ENCODE data around the gene SLC19A1. TPM values are rescaled to one million over a fixed set of nuclear protein-coding genes. Genes with fewer than 3 reads are reported as not detected.
A peak's percentile ranks its signal among the peaks of the same experiment; 100 is the strongest.

Gene SLC19A1
- polyA plus RNA-seq, 3 donors: 25.0 to 53.0 (median 39.9) TPM

DNA sequence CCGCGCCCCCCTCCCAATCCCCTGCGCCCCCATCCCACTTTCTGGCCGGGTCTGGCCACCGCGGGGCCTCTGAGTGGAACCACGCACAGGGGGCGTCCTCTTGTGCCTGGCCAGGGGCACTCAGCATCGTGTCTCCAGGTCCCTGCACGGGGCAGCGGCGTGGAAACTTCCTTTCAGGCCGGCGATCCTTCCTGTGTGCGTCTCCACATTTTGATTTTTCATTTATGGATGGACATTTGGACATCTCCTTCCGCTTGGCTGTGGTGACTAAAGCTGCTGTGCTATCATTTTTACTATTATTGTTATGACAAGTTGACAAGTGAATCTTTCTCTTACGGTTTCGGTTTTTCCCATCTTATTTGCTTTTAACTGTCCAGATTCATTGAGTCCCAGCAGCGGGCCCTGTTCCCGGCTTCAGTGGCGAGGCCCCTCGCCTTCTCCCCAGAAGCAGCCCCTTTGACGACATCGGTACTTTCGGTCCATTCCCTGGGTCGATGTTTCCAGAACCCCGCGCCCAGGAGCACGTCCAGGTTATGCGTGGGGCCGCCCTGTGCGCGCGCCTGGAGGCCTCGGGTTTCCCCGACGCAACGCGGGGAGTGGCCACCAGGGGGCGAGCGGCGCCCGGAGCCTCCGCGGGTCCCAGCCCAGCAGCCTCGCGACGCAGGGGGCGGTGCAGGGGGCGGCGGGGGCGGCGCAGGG is 12.4 kb upstream of the SLC19A1 start:
- TF ChIP-seq, protein P1, sequence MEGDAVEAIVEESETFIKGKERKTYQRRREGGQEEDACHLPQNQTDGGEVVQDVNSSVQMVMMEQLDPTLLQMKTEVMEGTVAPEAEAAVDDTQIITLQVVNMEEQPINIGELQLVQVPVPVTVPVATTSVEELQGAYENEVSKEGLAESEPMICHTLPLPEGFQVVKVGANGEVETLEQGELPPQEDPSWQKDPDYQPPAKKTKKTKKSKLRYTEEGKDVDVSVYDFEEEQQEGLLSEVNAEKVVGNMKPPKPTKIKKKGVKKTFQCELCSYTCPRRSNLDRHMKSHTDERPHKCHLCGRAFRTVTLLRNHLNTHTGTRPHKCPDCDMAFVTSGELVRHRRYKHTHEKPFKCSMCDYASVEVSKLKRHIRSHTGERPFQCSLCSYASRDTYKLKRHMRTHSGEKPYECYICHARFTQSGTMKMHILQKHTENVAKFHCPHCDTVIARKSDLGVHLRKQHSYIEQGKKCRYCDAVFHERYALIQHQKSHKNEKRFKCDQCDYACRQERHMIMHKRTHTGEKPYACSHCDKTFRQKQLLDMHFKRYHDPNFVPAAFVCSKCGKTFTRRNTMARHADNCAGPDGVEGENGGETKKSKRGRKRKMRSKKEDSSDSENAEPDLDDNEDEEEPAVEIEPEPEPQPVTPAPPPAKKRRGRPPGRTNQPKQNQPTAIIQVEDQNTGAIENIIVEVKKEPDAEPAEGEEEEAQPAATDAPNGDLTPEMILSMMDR (IDR thresholded peaks at IDR 0.05): peak; percentile 78
- Histone ChIP-seq H3K27me3 (ENCODE audit: control insufficient read depth in 2 of 2, insufficient read depth in 2 of 2, low read length in 2 of 2) (no peaks in the 10 kb centered on the region), H3K27ac (ENCODE audit: low read depth in 1 of 2, low read length in 2 of 2) (peak overlapping the region; percentile 71 to 97), H3K4me2 (replicated peaks; ENCODE audit: extremely low read depth, low read length, poor library complexity, severe bottlenecking) (peak overlapping the region; percentile 90), H3K4me1 (ENCODE audit: control insufficient read depth in 1 of 2, insufficient read depth in 2 of 2, low read length in 2 of 2) (peaks cover 40 to 43% of the 10 kb centered on the region in 2 donors), H3K36me3 (replicated peaks in 1 of 2; ENCODE audit: control insufficient read depth in 1 of 2, insufficient read depth in 2 of 2, low read length in 2 of 2) (no peaks in the 10 kb centered on the region), H4K20me1 (ENCODE audit: insufficient read depth, low read length) (no peaks in the 10 kb centered on the region), H3K79me2 (ENCODE audit: insufficient read depth, low read length) (peaks cover 12% of the 10 kb centered on the region), H3K9me3 (replicated peaks in 1 of 2; ENCODE audit: control insufficient read depth in 1 of 2, insufficient read depth in 1 of 2, low read length in 2 of 2) (no peaks in the 10 kb centered on the region), H2AFZ (ENCODE audit: insufficient read depth, low read depth, low read length, poor library complexity, severe bottlenecking) (peak overlapping the region; percentile 57), H3K4me3 (replicated peaks in 1 of 3; ENCODE audit: low read depth in 2 of 3, low read length in 3 of 3) (peak overlapping the region; percentile 67 to 95 (median 90)), H3K9ac (ENCODE audit: insufficient read depth, low read length, poor library complexity, severe bottlenecking) (peak overlapping the region; percentile 86)
- Mint-ChIP-seq H3K27me3 (ENCODE audit: low read depth in 3 of 3) (peaks cover 0 to 12% (median 6%) of the 10 kb centered on the region in 3 donors), H3K4me3 (peak overlapping the region; percentile 95 to 96), H3K27ac (peak overlapping the region; percentile 96 to 99 (median 98)), H3K4me1 (peaks cover 36% of the 10 kb centered on the region), H3K9me3 (peaks cover 0 to 2% (median 0%) of the 10 kb centered on the region in 7 donors), H3K36me3 (no peaks in the 10 kb centered on the region)
- peak; percentile 64 to 74 (median 65) for DNase-seq
- under 1% methylated on average over 31 of the region's 53 CpGs for WGBS (ENCODE audit: insufficient coverage)
- intact Hi-C loops (cut with micrococcal nuclease): loop anchor here (5.0 to 10.0 kb wide), 4 partner anchors 38 to 1202 kb away; partner anchors contain the start of genes PCBP3 (in 1 of the 2) and TRPM2 (in 1 of the 2)

DNA sequence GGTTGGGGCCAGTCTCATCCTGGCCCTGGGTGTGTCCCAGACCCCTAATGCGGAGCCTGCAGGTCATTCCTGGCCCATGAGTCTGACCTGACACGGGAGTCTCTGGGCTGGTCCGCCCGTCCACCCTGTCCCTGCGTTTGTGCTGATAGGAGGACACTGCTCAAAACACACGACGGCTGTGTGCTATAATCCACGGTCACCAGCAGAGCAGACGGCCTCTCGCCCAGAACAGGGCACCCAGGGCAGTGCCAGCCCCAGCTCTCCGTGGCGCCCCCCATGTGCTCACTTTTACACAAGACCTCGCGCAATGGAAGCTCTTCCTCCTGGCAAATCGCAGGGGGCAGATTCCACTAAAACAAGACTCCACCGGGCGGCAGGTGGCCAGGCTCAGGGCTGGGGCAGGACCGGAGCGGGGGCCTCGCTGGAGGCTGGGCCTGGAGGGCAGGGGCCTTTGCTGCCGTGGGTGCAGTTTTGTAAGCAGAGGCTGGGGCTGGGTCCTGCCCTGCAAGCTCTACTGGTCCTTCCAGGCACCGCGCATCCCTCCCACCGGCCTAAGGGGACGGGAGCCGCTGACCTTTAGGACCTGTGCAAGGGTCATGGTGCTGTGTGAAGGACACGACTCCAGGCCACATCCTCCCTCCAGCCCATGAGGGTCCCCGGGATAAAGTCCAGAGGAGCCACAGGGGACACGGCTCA is 10.6 kb upstream of the SLC19A1 start:
- peak overlapping the region; percentile 99 to 100 (median 100) for H3K27ac Mint-ChIP-seq

More for the DNA sequence above, 10.6 kb upstream of the SLC19A1 start:
- H3K36me3 Mint-ChIP-seq: no peaks in the 10 kb centered on the region
- H3K9me3 Mint-ChIP-seq: peaks cover 0 to 2% (median 0%) of the 10 kb centered on the region in 7 donors
- Histone ChIP-seq H3K4me3 (replicated peaks in 1 of 3; ENCODE audit: low read depth in 2 of 3, low read length in 3 of 3) (peak overlapping the region in 1 of 3 experiments; percentile 53), H3K4me2 (replicated peaks; ENCODE audit: extremely low read depth, low read length, poor library complexity, severe bottlenecking) (peak overlapping the region; percentile 54), H3K27ac (ENCODE audit: low read depth in 1 of 2, low read length in 2 of 2) (peak overlapping the region; percentile 97 to 98), H3K79me2 (ENCODE audit: insufficient read depth, low read length) (peaks cover 12% of the 10 kb centered on the region), H3K4me1 (ENCODE audit: control insufficient read depth in 1 of 2, insufficient read depth in 2 of 2, low read length in 2 of 2) (peaks cover 48 to 50% of the 10 kb centered on the region in 2 donors), H4K20me1 (ENCODE audit: insufficient read depth, low read length) (no peaks in the 10 kb centered on the region), H3K27me3 (ENCODE audit: control insufficient read depth in 2 of 2, insufficient read depth in 2 of 2, low read length in 2 of 2) (no peaks in the 10 kb centered on the region), H3K9me3 (replicated peaks in 1 of 2; ENCODE audit: control insufficient read depth in 1 of 2, insufficient read depth in 1 of 2, low read length in 2 of 2) (no peaks in the 10 kb centered on the region), H3K36me3 (replicated peaks in 1 of 2; ENCODE audit: control insufficient read depth in 1 of 2, insufficient read depth in 2 of 2, low read length in 2 of 2) (no peaks in the 10 kb centered on the region), H2AFZ (ENCODE audit: insufficient read depth, low read depth, low read length, poor library complexity, severe bottlenecking) (no peak overlapping the region), H3K9ac (ENCODE audit: insufficient read depth, low read length, poor library complexity, severe bottlenecking) (peak overlapping the region; percentile 87)
- H3K4me3 Mint-ChIP-seq: peak overlapping the region; percentile 7 to 48
- no peak for DNase-seq
- peaks cover 41% of the 10 kb centered on the region for H3K4me1 Mint-ChIP-seq
- peaks cover 0 to 12% (median 6%) of the 10 kb centered on the region in 3 donors for H3K27me3 Mint-ChIP-seq (ENCODE audit: low read depth in 3 of 3)
- TF ChIP-seq, protein P1 (IDR thresholded peaks at IDR 0.05): no peak
- intact Hi-C loops (cut with micrococcal nuclease): loop anchor here (5.0 to 10.0 kb wide), 2 partner anchors 92 to 1201 kb away; partner anchors contain the start of genes PCBP3 (in 1 of the 2) and TRPM2 (in 1 of the 2)
- WGBS (ENCODE audit: insufficient coverage): 82% methylated on average over 17 of the region's 29 CpGs
